Stimulated activated CD8-positive, alpha-beta memory T cell treated with anti-CD3 and anti-CD28 coated beads, Interleukin-2, amount 100 ng/mL, for 1 hour (primary cell): ENCODE results near the gene SDHB.

Experiments
- DNase-seq, 2 donors: peaks; one replicate each; pipeline ENCODE4 v3.0.0-alpha.2; 2020; ENCODE audit warnings: low read depth in 2 of 2

Gene SDHB

GRCh38 chr1:17045634-17046333 is 8.0 kb downstream of the SDHB start:
- no peak for DNase-seq

GRCh38 chr1:17045150-17045549 is 8.7 kb downstream of the SDHB start:
- no peak for DNase-seq

GRCh38 chr1:17043676-17044075 is 10.2 kb downstream of the SDHB start:
- no peak for DNase-seq

GRCh38 chr1:17040135-17040534 is 13.7 kb downstream of the SDHB start:
- no peak for DNase-seq

GRCh38 chr1:17039522-17039921 is 14.3 kb downstream of the SDHB start:
- no peak for DNase-seq

- DNase-seq, result no peak
Observed at GRCh38 chr1:17033481-17033880, 20.4 kb downstream of the SDHB start.

GRCh38 chr1:17032741-17033140 is 21.1 kb downstream of the SDHB start:
- no peak for DNase-seq

- no peak for DNase-seq
Observed at GRCh38 chr1:17031436-17031835, 22.4 kb downstream of the SDHB start.

- DNase-seq, result no peak
Observed at GRCh38 chr1:17030206-17030605, 23.6 kb downstream of the SDHB start.

GRCh38 chr1:17028662-17029188 is 25.1 kb downstream of the SDHB start:
- no peak for DNase-seq

- DNase-seq, result no peak
Observed at GRCh38 chr1:17027900-17028299, 25.9 kb downstream of the SDHB start.

GRCh38 chr1:17027403-17027802 is 26.4 kb downstream of the SDHB start:
- DNase-seq, result no peak

GRCh38 chr1:17024721-17025120 is 29.1 kb downstream of the SDHB start:
- no peak for DNase-seq

- no peak for DNase-seq
Observed at GRCh38 chr1:17023573-17023972, 30.3 kb downstream of the SDHB start.

- DNase-seq, result no peak
Observed at GRCh38 chr1:17023102-17023501, 30.7 kb downstream of the SDHB start.

- DNase-seq, result no peak
Observed at GRCh38 chr1:17021896-17022295, 31.9 kb downstream of the SDHB start.

- no peak for DNase-seq
Observed at GRCh38 chr1:17020502-17020901, 33.3 kb downstream of the SDHB start.

- no peak for DNase-seq
Observed at GRCh38 chr1:17018849-17019248, 35.0 kb downstream of the SDHB start.

- no peak for DNase-seq
Observed at GRCh38 chr1:17017435-17017834, 36.4 kb downstream of the SDHB start.

- no peak for DNase-seq
Observed at GRCh38 chr1:17016317-17016661, 37.5 kb downstream of the SDHB start.

- DNase-seq, result no peak
Observed at GRCh38 chr1:17014671-17015567, 38.9 kb downstream of the SDHB start.

- DNase-seq, result no peak
Observed at GRCh38 chr1:17013491-17014320, 40.1 kb downstream of the SDHB start.
